Coronary artery (tissue), 2 donors: ENCODE measurements around the gene DDX28.
"Not testable (repeated sequence)": the region's sequence is repeated elsewhere in the genome, so short reads cannot be mapped to it uniquely, and the experiment has no call there.

Source experiments
- DNase-seq: peaks from one replicate; pipeline ENCODE4 v3.0.0-alpha.2; 2017; ENCODE audit warnings: low spot score
- H3K27ac ChIP-seq, 2 donors: fragments of 200-600 bp; sonication (generic); one replicate each; pipeline ENCODE4 v1.5.1; 2016 to 2019
- H3K4me3 ChIP-seq: fragments of 200-600 bp; sonication (generic); 2 replicates; pipeline ENCODE4 v1.5.1; 2016; ENCODE audit warnings: mild to moderate bottlenecking, moderate library complexity
- TF ChIP-seq, protein P1 (sequence below): fragments of 200-600 bp; sonication (generic); IDR thresholded peaks from one replicate; pipeline ENCODE4 v1.5.1; 2019; ENCODE audit warnings: antibody characterized with exemption

DDX28 gene

GRCh38 chr16:67977005-67977404 lies 46.0 kb downstream of the DDX28 start:
- no peak for DNase-seq
- Histone ChIP-seq H3K27ac (no peak overlapping the region), H3K4me3 (no peak overlapping the region)
- TF ChIP-seq, protein P1, sequence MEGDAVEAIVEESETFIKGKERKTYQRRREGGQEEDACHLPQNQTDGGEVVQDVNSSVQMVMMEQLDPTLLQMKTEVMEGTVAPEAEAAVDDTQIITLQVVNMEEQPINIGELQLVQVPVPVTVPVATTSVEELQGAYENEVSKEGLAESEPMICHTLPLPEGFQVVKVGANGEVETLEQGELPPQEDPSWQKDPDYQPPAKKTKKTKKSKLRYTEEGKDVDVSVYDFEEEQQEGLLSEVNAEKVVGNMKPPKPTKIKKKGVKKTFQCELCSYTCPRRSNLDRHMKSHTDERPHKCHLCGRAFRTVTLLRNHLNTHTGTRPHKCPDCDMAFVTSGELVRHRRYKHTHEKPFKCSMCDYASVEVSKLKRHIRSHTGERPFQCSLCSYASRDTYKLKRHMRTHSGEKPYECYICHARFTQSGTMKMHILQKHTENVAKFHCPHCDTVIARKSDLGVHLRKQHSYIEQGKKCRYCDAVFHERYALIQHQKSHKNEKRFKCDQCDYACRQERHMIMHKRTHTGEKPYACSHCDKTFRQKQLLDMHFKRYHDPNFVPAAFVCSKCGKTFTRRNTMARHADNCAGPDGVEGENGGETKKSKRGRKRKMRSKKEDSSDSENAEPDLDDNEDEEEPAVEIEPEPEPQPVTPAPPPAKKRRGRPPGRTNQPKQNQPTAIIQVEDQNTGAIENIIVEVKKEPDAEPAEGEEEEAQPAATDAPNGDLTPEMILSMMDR: no peak

- H3K4me3 ChIP-seq: no peak overlapping the region
- DNase-seq: no peak
- no peak overlapping the region for H3K27ac ChIP-seq
- TF ChIP-seq, protein P1: no peak
Observed at GRCh38 chr16:67976205-67976604, 46.8 kb downstream of the DDX28 start.

- Histone ChIP-seq H3K27ac (no peak overlapping the region), H3K4me3 (no peak overlapping the region)
- TF ChIP-seq, protein P1: no peak
- no peak for DNase-seq
Observed at GRCh38 chr16:67975321-67976105, 47.5 kb downstream of the DDX28 start.

- H3K27ac ChIP-seq, DNase-seq, H3K4me3 ChIP-seq: not testable (repeated sequence)
Observed at GRCh38 chr16:67972285-67972684, 50.7 kb downstream of the DDX28 start.

DNA sequence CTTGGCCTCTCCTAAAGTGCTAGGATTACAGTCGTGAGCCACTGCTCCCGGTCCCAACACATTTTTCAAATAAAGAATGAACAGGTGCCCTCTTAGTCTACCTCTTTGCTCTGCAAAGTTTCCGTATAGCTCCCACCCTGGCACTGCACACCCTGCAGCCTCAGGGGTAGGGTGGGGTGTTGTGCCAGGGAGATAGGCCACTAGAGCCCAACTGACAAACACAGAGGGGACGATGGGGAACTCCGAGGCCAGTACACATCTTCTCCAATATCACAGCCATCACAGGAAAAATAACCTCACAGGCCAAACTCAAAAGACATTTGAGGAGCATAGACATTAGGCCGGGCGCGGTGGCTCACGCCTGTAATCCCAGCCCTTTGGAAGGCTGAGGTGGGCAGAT lies 51.9 kb downstream of the DDX28 start:
- Histone ChIP-seq H3K27ac (no peak overlapping the region), H3K4me3 (no peak overlapping the region)
- DNase-seq: no peak
- TF ChIP-seq, protein P1: no peak
